ENCODE measurements around the gene DGKI.

- TF ChIP-seq ZNF274 (IDR thresholded peaks at IDR 0.05; ENCODE audit: low read depth, low read length), result no peak
- TF ChIP-seq SUZ12 (IDR thresholded peaks at IDR 0.05; ENCODE audit: extremely low read depth, insufficient read depth, insufficient read length), result no peak
Observed at GRCh38 chr7:137507096-137507495, 339.7 kb downstream of the DGKI start.

Data from NT2/D1 (cell line).